HFFc6 (cell line): Measurements from ENCODE around the gene WNT2. TPM values are rescaled to one million over a fixed set of nuclear protein-coding genes. Genes with fewer than 3 reads are reported as not detected.
"Not testable (repeated sequence)": the region's sequence is repeated elsewhere in the genome, so short reads cannot be mapped to it uniquely, and the experiment has no call there.

Source experiments
- DNase-seq: peaks from one replicate; pipeline ENCODE4 v3.0.0-alpha.2; 2018
- H3K27ac Mint-ChIP-seq: 2 replicates; pipeline ENCODE4 v1.8.0; 2020; ENCODE audit warnings: mild to moderate bottlenecking, mixed read lengths
- H3K27me3 Mint-ChIP-seq: 2 replicates; pipeline ENCODE4 v1.8.0; 2021; ENCODE audit warnings: mild to moderate bottlenecking, moderate library complexity, mixed read lengths; ENCODE audit not compliant: insufficient read depth
- H3K36me3 Mint-ChIP-seq: 2 replicates; pipeline ENCODE4 v1.8.0; 2021; ENCODE audit warnings: low read depth, mixed read lengths
- H3K4me1 Mint-ChIP-seq: 2 replicates; pipeline ENCODE4 v1.8.0; 2020; ENCODE audit warnings: low read depth, mixed read lengths
- H3K4me3 Mint-ChIP-seq: 2 replicates; pipeline ENCODE4 v1.8.0; 2020; ENCODE audit warnings: mild to moderate bottlenecking, moderate library complexity, mixed read lengths
- H3K9me3 Mint-ChIP-seq: 2 replicates; pipeline ENCODE4 v1.8.0; 2020; ENCODE audit warnings: mild to moderate bottlenecking, mixed read lengths
- CTCF ChIP-seq: fragments of 200-600 bp; sonication (generic); IDR thresholded peaks from 2 replicates; pipeline ENCODE4 v1.5.0; 2021; ENCODE audit warnings: antibody characterized with exemption, mild to moderate bottlenecking
- total RNA-seq, 6 experiments: library from RNA; stranded (reverse); fragmentation: NEBNext Ultra II Directional; extraction: Animal tissue kit (Norgen Biotek cat#: 25700); gene quantifications; 2 replicates in 1 of 6; 3 replicates in 5 of 6; pipeline ENCODE4 v1.2.3, GENCODE V29; 2021

The WNT2 gene
- total RNA-seq, 6 experiments from 2014 or later: not detected

- no peak for TF ChIP-seq CTCF
- no peaks in the 10 kb centered on the region; the same call in none of the 2 replicates for H3K36me3 Mint-ChIP-seq
- H3K4me3 Mint-ChIP-seq: no peak overlapping the region
- peaks cover 8% of the 10 kb centered on the region for H3K27me3 Mint-ChIP-seq
- H3K9me3 Mint-ChIP-seq: peaks cover 14% of the 10 kb centered on the region
- no peak for DNase-seq
- H3K27ac Mint-ChIP-seq: no peak overlapping the region
- no peaks in the 10 kb centered on the region for H3K4me1 Mint-ChIP-seq
Measured at GRCh38 chr7:117308891-117309290, 14.0 kb downstream of the WNT2 start.

GRCh38 chr7:117302396-117302795 is 20.5 kb downstream of the WNT2 start:
- H3K4me3 Mint-ChIP-seq: no peak overlapping the region
- H3K9me3 Mint-ChIP-seq: peaks cover 16% of the 10 kb centered on the region
- H3K27ac Mint-ChIP-seq: no peak overlapping the region
- peaks cover 21% of the 10 kb centered on the region for H3K27me3 Mint-ChIP-seq
- no peaks in the 10 kb centered on the region; the same call in none of the 2 replicates for H3K36me3 Mint-ChIP-seq
- TF ChIP-seq CTCF: no peak
- no peak for DNase-seq
- H3K4me1 Mint-ChIP-seq: no peaks in the 10 kb centered on the region

GRCh38 chr7:117300506-117300905 is 22.4 kb downstream of the WNT2 start:
- not testable (repeated sequence) for DNase-seq, H3K4me3 Mint-ChIP-seq, H3K27ac Mint-ChIP-seq, H3K36me3 Mint-ChIP-seq, H3K4me1 Mint-ChIP-seq
- Mint-ChIP-seq H3K27me3 (peaks cover 18% of the 10 kb centered on the region), H3K9me3 (peaks cover 16% of the 10 kb centered on the region)

GRCh38 chr7:117297606-117298005 is 25.3 kb downstream of the WNT2 start:
- no peaks in the 10 kb centered on the region for H3K9me3 Mint-ChIP-seq
- no peak overlapping the region for H3K4me3 Mint-ChIP-seq
- TF ChIP-seq CTCF: no peak
- peaks cover 11% of the 10 kb centered on the region for H3K27me3 Mint-ChIP-seq
- no peak for DNase-seq
- H3K4me1 Mint-ChIP-seq: no peaks in the 10 kb centered on the region
- H3K36me3 Mint-ChIP-seq: no peaks in the 10 kb centered on the region
- no peak overlapping the region for H3K27ac Mint-ChIP-seq

GRCh38 chr7:117296066-117296465 is 26.8 kb downstream of the WNT2 start:
- Mint-ChIP-seq H3K9me3 (no peaks in the 10 kb centered on the region), H3K4me1 (no peaks in the 10 kb centered on the region), H3K4me3 (no peak overlapping the region), H3K27me3 (peaks cover 2% of the 10 kb centered on the region), H3K27ac (no peak overlapping the region), H3K36me3 (no peaks in the 10 kb centered on the region)
- DNase-seq: no peak
- no peak for TF ChIP-seq CTCF

- H3K9me3 Mint-ChIP-seq: no peaks in the 10 kb centered on the region
- no peaks in the 10 kb centered on the region for H3K36me3 Mint-ChIP-seq
- no peak for TF ChIP-seq CTCF
- H3K4me3 Mint-ChIP-seq: no peak overlapping the region
- H3K27me3 Mint-ChIP-seq: no peaks in the 10 kb centered on the region; the same call in 1 of the 2 replicates
- H3K4me1 Mint-ChIP-seq: peaks cover 53% of the 10 kb centered on the region
- no peak overlapping the region for H3K27ac Mint-ChIP-seq
- DNase-seq: no peak
Measured at GRCh38 chr7:117285826-117286225, 37.0 kb downstream of the WNT2 start.
